Kasumi-1 (cell line): Measurements from ENCODE around the gene ATXN7L3.
"Not testable (repeated sequence)": the region's sequence is repeated elsewhere in the genome, so short reads cannot be mapped to it uniquely, and the experiment has no call there.

Experiments used
- DNase-seq, 2 experiments: peaks; one replicate each; lab custom pipeline; 2025; lab: John Stamatoyannopoulos, UW

The ATXN7L3 gene, protein sequence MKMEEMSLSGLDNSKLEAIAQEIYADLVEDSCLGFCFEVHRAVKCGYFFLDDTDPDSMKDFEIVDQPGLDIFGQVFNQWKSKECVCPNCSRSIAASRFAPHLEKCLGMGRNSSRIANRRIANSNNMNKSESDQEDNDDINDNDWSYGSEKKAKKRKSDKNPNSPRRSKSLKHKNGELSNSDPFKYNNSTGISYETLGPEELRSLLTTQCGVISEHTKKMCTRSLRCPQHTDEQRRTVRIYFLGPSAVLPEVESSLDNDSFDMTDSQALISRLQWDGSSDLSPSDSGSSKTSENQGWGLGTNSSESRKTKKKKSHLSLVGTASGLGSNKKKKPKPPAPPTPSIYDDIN

DNA sequence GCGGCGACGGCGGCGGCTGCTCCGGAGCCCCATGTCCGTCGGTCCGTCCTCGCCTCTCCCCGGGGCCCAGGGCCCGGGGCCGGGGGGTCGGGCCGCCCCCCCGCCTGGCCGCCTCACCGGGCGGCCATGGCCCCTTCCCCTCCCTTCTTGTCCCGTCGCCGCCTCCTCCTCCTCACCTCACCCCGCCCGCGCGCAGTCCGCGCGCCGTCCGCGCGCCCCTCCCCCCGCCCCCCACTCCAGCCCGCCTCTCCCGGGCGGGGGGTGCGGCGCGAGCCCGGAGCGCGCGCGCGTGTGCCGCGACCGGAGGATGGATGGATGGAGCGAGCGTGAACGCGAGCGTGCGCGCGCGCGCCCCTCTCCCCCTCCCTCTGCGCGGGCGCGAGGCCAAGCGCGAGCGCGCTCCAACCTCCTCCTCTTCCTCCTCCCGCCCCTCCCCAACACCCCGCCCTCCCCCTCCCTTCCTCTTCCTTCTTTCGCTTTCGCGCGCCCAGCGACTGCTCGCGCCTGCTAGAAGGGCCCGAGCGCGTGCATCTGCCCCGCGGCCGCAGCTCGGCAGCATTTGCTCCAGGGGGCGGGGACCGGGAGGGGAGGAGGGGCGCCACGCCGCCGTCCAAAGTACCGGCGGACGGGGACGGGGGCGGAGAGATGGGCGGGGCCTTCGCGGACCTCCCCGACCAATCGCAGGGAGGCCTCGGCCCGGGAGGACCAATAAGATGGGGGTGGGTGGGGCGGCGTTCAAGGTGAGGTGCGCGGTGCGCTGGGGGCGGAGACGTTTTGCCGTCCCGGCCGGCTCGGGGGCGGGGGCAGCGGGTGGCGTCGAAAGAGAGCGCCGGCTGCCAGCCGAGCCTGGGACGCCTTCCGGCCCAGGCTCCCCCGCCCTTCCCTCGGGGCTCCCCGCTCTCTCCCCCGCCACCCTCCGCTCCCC is at the start of gene ATXN7L3:
Gene ATXN7L3, minus strand, starts transcription at position 332 of the 925 bp plus-strand sequence. CDS start 1,814 bp downstream, outside the sequence.
- DNase-seq, result peak; percentile 92 to 94

DNA sequence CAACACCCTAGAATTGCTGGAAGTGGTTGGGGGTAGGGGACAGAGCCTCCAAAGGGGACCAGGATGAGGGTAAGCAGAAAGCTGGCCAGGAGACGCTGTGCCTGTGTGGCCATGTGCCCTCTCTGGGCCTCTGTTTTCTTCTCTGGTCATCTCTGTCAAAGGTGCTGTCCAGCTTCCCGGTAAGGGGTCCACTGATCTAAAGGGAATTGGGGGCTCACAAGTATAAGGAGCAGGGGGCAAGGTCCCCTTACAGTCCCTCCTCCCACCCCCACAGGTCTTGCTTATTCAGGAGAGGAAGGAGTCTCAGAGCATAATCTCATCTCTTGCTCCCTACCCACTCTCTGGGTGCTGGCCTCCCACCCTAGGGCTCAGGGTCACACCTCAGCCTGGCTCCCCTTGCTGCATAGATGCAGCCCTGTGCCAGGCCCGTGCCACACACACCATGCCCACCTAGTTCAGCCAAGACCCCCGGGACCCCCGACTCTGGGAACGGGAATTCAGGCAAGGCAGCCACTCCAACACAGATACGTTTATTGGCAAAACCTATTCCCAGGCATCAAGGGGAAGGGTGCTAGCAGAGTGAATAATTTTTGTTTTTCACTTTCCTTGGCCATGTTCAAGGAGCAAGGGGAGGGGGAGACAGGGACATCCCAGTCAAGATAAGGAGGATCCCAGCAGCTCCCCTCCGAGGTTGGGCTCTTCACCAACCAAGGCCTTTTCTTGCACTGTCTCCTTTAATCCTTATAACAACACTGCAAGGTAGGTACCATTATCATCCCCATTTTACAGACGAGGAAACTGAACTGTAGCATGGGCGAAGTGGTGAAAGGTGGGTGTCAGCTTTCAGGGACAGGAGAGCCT is 48.4 kb upstream of the ATXN7L3 start:
- DNase-seq, result no peak

DNA sequence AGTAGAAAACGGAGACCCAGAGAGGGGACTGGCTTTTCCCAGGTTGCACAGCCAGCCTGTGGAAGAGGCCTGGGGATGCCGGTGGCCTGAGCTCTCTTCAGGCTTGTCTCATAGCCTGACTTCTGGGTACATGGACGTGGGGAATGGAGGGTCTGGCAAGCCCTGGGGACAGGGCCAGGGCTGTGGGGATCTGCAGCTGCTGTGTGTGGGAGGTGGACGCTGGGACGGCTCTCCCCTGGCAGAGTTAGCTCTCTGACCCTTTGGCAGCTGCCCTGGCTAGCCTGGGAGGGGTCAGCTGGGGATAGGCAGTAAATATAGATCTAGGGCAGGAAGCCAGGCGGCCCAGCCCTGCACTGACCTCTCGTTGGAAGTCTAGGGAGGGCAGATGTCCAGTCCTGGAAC is 47.8 kb upstream of the ATXN7L3 start:
- no peak for DNase-seq

DNA sequence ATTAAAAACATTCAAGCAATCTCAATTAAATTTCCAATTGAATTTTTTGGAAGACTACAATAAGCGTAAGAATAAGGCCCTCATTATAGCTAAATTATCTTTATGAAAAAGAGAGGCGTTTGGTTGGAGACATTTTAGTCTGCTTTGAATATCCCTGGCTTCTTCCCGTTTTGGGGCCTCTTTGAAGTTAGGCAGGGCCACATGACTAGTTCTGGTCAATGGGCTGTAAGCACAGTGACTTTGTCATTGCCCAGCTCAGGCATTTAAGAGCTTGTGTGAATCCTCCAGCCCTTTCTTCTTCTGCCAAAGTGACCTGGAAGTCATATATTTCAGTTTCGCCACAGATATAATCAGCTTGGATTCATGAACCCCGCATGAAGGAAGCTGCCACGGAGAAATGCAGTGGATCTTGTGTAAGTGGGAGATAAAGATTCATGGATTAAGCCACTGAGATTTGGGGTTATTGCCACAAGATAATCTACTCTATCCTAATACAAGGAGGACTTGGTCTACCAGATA is 41.5 kb upstream of the ATXN7L3 start:
- peak in 1 of 2 experiments; percentile 17 for DNase-seq

DNA sequence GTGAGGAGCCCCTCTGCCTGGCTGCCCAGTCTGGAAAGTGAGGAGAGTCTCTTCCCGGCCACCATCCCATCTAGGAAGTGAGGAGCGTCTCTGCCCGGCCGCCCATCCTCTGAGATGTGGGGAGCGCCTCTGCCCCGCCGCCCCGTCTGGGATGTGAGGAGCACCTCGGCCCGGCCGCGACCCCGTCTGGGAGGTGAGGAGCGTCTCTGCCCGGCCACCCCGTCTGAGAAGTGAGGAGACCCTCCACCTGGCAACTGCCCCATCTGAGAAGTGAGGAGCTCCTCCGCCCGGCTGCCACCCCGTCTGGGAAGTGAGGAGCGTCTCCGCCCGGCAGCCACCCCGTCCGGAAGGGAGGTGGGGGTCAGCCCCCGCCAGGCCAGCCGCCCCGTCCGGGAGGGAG is 38.2 kb upstream of the ATXN7L3 start:
- DNase-seq, result not testable (repeated sequence)

DNA sequence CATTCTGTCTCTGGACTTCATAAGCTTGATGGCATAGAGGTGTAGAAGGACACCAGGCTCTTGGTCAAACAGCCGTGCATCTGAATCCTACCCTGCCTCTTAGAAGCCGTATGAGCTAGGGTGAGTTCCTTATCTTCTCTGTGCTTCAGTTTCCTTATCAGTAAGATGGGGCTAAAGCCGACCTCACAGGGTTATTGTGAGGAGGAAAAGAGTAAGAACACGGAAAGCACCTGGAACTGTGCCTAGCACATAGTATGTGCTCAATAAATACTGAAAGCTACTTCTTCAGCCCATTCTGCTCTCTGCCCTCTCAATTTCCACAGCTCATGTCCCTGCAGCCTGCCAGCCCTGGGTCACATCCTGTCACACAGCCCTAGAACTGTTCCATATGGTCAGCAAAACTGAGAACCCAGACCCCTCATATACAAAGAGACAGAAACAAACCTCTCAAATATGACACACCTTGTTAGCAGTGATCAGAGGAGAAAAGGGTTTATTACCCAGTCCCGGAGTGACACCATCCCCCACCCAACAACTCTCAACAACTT is 36.8 kb upstream of the ATXN7L3 start:
- DNase-seq, result no peak

DNA sequence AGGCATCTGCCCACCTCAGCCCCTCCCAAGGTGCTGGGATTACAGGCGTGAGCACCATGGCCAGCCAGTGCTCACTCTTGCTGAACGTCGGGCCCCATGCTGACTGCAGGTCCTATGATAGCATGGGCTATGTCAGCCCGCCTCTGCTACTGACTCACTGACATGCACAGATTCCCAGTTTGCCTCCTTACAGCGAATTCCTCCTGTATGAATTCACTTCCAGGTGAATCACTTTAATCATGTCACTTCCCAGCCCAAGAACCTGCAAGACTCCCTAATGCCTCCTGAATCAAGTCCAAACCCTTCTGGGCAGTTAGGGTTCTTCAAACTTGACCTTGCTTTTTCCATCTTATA is 35.9 kb upstream of the ATXN7L3 start:
- no peak for DNase-seq

DNA sequence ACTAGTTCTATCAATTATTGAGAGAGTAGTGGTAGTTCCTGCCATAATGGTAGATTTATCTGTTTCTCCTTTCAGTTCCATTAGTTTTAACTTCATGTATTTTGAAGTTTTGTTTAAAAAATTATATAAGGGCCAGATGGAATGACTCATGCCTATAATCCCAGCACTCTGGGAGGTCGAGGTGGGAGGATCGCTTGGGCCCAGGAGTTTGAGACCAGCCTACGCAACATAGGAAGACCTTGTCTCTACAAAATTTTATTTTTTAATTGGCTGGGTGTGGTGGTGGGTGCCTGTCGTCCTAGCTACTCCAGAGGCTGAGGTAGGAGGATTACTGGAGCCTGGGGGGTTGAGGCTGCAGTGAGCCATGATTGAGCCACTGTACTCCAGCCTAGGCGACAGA is 33.9 kb upstream of the ATXN7L3 start:
- no peak for DNase-seq

DNA sequence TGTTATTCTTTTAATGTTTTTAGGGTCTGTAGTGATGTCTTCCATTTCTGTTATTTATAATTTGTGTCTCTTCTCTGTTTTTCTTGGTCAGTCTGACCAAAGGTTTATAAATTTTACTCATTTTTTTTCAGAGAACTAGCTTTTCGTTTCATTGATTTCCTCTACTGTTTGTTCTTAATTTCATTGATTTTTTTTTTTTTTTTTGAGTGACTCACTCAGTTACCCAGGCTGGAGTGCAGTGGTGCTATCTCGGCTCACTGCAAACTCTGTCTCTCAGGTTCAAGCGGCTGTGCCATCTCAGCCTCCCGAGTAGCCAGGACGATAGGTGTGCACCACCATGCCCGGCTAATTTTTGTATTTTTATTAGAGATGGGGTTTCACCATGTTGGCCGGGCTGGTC is 32.4 kb upstream of the ATXN7L3 start:
- no peak for DNase-seq

DNA sequence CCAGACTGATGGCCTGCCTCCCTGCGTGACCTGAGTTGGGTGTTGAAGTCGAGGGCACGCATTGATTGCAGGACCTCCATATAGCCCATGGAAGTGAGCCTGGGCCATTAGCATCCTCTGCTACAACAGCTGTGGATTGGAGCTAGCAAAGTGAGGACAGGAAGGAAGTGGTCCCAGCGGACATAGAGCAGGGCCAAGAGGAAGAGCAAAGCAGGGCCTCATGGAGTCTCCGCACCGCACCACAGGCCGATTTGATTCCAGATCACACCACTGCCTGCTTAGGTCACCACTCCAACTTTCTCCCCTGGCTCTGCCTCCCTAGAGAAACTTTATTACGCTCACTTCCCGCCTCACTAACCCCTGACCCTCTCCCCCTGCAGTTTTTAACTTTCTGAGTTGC is 30.5 kb upstream of the ATXN7L3 start:
- DNase-seq, result no peak

DNA sequence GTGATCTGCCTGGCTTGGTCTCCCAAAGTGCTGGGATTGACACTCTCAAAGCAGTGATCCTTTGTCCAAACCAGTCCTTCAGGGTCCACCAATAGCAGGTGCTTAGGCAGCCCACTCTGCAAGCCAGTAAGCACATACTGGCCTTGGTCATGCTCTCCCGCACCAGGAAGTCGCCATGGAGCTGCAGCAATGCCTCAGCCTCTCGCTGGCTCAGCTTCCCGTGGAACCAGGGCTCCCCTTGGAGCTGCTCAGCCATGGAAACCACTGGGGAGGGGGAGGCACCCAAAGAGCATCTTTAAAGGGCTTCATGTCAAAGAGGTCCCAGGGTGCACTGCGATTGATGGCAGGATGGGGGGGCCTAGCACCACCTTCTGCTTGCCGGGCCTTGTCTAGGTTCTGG is 29.4 kb upstream of the ATXN7L3 start:
- DNase-seq, result no peak

DNA sequence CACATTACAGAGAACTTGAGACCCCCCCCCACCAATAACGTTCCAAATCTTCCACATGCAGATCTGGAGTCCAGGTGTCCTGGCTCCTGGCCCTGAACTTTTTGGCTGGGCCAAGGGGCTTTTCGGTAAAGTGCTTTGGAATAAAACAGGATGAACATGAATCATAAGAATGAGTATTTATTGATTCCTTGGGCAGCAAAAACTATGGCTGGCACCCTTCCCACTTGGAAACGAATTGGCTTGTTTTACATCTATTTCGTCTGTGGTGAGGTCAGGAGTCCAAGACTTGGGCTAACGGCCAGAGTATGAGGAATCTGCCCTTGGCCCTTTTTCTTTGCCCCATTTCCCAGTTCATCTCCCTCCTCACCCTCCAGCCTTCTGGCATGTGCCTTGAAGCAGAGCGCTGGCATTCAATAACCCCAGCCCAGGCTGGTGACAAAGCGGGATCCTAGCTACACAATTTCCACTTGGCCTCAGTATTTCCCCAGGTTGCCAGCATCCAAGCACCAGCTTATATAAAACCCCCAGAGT is 23.9 kb upstream of the ATXN7L3 start:
- DNase-seq, result no peak

DNA sequence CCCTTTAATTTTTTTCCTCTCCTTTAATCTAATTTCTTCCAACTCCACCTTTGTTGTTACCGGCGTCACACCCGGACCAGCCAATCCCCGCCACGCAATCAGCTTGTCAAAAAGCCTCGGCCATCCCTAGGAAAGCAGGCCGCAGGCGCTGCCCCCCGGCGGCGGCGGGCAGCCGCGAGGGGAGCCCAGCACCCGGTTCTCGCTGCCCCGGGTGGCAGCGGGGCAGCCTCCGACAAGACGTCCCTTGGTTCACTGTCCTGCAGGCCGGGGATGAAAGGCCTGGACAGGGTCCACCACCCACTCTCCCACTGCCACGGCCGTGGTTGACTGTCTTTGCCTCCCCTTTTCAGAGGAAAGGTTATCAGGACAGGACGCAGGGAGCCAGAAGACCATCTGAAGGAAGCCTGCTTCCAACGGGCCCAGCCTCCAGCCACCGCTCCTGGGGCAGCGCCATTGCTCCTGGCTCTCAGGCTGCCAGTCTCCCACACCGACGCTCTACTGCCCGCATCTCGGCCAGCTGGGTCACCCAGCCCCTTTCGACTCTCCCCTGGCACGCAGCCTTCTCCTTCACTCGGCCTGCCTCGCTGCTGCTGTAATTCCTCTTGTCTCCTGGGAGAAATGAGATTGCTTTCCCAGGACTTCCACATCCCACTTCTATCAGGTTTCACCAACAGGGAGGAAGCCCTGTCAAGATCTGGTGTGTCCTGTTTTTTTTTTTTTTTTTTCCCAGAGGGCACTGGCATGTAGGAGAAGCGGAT is 22.6 kb upstream of the ATXN7L3 start:
- DNase-seq, result peak; percentile 67 to 70

DNA sequence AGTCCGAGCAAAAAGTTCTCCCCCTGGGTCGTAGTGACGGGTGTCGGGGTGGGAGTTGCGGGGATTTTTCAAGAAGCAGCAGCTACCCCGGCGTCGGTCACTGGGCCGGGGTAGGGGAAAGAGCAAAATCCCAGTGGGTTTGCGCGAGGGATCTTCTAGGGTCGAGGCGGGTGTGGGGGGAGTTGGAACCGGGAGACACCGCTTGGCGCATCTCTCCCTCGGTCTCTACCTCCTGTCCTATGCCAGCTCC is 22.1 kb upstream of the ATXN7L3 start:
- no peak for DNase-seq

DNA sequence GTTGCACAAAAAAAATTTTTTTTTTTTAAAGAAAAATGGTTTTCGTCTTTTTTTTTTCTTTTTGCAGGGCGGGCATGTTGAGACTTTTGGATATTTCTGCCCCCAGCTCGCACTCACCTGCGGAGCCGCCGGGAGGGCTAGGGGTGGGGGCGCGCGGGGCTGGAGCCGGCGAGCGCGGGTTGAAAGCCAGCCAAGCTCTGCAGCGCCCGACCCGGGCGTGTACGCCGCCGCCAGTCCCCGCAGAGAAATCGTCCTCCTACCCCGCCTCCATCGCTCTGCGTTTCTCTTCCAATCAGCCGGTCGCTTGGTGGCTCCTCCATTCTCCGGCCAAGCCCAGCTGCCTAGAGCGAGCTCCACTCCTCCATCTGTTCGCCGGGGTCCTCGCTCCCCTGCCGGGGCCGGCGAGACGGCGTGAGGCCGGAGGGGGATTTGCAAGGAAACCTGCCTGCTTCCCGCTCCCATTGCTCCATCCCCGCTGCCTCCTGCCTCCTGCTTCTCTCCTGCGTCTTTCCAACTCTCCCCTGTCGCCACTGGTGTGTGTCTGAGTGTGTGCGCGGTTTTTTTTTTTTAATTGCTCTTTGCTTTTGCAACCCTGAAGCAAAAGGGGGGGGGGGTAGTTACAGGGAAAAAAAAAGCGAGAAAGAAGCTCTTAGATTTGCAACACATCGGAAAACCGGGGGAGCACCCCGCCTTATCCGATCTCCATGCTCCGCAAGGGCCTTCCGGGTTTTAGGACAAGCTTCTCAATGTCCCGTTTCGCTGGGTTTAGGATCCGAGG is 21.6 kb upstream of the ATXN7L3 start:
- DNase-seq, result peak; percentile 67 to 68

DNA sequence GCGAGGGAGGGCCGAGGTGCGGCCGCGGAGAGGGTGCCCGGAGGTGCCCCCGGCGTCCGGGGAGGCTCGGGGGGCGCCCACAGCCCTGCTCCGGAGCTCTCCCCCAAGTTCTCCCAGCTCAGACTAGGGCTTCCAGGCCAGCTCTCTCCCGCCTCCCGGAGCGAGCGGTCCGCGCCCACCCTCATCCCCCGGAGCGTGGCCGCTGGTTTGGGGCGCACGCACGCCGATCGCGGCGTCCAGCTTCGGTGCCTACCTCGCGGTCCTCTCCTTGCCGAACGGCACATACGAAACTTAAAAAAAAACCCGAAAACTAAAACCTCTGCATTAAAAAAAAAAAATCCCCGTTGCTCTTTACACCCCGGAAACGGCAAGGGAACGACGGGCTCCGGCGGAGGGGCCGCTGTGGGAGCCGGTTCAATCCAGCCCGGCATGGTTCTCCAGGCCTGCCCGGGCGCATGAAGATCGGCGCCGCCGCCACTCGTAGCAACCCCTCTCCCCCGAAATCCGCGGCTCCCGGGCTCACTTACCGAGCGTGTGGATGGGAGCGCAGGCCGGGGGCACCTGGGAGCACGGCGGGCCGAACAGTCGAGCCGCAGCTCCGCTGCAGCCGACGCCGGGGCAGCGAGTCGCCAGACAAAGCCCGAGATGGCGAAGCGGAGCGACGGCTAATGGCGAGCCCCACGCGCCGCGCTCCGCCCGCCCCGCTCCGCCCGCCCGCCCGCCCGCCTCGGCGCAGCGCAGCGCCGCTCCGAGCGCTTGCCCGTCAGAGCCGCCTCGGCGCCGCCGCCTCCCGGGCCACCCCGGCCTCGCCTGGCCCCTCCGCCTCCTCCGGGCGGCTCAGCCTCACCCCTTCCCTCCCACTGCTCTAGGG is 20.8 kb upstream of the ATXN7L3 start:
- peak; percentile 21 to 45 for DNase-seq

DNA sequence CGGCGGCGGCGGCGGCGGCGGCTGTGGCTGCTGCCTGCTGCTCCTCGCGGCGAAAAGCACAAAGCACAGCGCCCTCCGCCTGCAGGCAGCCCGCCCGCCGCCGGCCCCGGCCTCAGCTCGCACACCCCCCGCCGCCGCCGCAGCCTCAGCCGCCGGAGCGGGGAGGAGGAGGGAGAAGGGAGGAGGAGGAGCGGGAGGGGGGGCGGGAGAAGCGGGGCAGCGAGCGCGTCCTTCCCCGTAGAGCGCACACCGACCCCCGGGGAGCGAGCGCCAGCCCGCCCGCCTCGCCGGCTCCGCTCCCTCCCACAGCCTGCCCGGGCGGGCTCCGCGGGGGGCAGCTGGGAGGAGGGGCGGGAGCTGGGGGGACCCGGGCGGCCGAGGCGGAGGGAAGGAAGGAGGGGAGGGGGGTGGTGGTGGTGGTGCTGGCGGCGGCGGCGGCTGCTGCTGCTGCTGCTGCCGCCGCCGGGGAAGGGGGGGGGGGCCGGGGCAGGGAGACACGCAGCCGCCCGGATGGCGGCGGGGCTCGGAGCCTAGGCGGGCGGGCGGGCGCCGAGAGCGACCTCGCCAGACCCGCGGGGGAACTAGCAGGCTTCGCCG is 20.0 kb upstream of the ATXN7L3 start, which contains the start of gene UBTF:
Gene UBTF, minus strand, starts transcription at position 60 of the 597 bp plus-strand sequence. CDS start 1,446 bp downstream, outside the sequence.
- peak in 1 of 2 experiments; percentile 45 for DNase-seq

DNA sequence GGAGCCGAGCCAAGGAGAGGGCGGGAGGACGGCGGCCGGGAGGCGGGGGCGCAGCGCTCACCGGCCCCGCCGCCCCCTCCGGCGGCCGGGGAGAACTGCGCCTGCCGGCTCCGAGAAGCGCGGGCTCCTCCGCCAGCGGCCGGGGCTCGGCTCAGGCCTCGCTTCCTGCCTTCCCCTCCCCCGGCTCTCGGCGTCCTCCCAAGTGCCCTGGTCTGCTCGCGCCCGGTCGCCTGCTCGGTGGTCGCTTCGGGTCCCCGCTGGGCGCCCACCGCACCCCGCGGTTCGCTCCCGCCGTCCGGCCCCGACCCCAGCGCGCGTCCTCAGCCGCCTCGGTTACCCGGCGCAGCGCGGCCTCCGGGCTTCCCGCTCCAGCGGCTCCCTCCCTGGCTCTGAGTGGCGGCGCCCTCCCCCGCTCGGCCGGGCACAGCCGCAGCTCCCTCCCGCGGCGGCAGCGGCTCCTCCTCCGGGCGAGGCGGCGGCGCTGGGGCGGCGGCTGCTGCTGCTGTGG is 19.5 kb upstream of the ATXN7L3 start:
- DNase-seq, result peak in 1 of 2 experiments; percentile 62
